Measurements from ENCODE around the gene COL21A1.
A peak's percentile ranks its signal among the peaks of the same experiment; 100 is the strongest.
"Not testable (repeated sequence)": the region's sequence is repeated elsewhere in the genome, so short reads cannot be mapped to it uniquely, and the experiment has no call there.

Gene COL21A1

DNA sequence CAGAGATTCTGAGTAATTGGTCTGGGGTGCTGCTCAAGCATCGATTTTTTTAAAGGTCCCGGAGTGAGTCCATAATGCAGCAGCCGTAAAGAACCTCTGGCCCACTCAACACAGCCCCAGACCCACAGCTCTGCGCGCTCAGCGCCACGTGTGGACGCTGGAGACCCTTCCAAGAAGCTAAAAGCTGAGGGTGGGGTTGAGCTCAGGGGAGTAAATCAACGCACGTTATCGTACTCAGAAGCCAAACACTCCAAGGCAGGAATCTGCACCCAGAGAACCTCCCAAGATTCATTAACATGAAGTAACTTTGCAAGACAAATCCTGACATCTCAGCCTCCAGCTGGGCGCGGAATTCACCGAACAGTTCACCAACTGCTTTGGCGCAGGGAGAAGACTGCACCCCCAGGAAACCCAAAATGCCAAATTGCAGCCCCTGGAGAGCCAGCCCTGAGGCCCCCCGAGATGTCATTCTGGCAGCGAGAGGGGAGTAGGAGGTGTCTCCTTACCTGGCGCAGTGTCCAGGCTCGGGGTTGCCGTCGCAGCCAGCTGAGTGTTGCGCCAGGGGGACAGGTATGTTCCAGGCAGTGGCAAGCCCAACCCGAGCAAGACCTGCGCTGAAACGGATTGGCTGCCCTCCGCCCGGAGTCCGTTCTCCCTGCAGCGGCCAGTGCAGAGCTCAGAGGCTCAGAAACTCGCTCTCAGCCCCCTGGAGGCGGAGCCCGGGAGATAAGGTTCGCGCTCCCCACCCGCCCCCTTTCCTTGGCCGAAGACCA, at the start of gene COL21A1:
Gene COL21A1 (minus strand): TSS at position 700 of the 773 bp plus-strand sequence. CDS start 64,962 bp downstream, outside the sequence.
- no peak for DNase-seq (ENCODE audit: low spot score)

DNA sequence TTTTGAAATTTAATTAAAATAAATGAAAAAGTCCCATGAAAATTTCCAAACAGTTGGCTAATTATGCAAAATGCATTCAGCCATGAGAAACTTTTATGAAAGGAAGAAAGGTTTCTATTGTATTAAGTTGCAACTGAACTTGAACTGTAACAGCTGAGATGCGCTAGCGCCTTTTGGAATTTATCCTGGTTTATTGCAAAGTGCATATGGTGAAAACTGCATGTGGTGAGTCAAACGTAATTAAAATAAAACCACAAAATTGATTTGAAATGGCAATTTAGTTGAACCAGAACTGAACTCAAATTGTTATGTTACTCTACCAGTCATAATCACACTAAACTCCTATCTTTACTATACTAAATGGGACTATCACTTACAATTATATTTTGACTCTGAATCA, 46.4 kb upstream of the COL21A1 start:
- DNase-seq (ENCODE audit: low spot score), result no peak

DNA sequence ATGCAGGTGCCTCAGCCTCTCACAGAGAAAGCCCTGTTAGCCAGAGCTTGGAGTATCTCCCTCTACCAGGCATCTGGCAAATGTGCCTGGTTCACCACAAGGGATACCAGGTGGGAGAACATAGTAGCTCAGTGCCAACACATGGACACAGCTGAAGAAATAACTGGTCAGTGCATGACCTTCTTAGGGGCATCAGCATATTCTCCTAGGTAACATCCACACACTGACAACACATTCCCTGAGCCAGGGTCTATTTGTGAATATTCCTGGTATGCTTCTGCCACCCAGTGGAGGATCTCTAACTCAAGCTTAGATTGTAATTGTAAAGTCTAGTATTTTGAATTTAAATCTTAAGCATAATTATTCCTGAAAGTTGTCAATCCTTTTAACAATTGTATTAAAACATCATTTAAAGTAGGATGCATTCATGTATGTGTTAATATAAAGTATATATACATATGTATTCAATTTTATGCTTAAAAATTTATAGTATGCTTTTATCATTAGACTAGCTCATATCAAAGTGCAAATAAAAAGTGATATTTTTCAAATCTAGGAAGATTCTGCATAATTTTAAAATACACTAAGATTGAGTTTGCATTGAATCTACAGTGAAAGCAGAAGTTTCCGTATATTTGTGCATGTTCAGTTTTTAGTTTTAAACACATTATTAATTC, 45.3 kb upstream of the COL21A1 start:
- DNase-seq (ENCODE audit: low spot score), result peak; percentile 49

DNA sequence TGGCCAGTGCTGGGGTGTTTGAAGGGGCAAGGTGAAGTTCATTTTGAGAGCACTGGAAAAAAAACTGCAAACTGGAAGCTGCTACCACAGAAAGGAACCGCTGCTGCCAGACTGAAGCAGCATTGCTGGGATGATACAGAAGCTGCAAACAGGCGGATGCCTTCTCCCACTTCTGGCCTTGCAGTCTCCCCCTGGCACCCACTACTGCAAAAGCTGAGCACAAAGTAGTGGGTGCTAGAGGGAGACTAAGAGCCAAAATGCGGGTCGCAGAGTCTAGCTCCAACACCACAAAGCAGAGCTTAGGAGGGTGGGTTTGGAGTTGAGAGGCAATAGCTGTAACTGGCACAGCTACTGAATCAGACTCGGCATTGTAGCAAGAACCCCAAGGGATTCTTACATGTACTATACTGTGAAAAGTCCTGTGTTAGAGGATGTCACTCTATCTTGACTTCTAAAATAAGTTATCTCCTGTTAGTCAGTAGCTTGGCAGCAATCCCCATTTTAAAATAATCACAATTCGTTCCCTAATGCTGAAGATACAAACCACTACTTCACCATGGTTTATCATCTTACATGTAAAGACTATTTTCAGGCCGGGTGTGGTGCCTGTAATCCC, 44.0 kb upstream of the COL21A1 start:
- DNase-seq (ENCODE audit: low spot score), result no peak

DNA sequence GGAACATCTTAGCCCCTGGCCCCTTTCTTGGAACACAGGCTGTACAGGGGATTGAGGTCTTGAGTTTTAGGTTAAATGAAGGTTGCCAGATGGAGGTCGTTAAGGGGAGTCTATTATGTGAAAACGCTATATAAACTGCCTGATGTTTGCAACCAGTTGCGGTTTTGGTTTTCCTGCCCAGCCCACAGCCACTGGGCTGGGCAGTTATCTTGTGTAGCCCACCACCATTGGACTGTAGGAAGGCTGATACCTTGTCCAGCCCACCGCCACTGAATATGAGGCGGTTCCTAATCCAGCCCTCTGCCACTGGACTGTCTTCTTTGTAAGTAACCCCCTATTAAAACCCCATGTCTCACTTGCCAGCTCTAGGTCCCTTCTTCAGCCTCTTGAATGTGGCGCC, 42.3 kb upstream of the COL21A1 start:
- no peak for DNase-seq (ENCODE audit: low spot score)

DNA sequence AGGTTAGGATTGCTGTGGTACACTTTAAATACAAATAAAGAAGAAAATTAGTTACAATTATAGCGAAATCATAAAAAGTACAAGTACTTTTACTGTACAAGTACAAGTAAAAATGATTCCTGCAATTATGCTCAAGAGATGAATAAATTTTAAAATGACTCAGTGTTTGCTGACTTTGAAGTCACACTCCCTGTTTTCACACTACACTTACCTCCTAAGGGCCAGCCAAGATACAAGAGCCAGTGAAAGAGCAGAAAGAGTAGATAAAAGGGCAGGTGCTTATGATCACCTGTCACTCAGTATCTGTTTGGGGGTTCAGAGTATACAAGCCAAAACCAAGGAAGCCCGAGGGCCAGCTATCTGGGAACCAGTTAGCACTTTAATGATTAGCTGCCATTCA, 41.0 kb upstream of the COL21A1 start:
- no peak for DNase-seq (ENCODE audit: low spot score)

DNA sequence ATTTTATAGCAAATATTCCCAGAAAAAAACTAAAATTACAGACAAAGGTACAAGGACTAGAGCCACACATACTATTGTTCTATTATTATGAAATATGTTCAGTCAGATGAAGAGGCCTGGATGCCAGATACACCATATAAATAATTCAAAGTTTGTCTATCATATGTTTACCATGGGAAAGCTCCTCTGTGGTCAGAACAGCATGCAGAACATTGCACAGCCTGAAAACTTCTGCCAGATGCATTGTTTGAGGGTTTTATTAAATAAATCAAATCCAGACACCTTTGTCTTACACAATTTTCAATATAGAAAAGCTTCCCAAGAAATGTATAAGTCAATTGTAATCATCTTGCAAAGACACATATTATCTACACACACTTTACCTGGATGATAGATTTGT, 35.0 kb upstream of the COL21A1 start:
- no peak for DNase-seq (ENCODE audit: low spot score)

DNA sequence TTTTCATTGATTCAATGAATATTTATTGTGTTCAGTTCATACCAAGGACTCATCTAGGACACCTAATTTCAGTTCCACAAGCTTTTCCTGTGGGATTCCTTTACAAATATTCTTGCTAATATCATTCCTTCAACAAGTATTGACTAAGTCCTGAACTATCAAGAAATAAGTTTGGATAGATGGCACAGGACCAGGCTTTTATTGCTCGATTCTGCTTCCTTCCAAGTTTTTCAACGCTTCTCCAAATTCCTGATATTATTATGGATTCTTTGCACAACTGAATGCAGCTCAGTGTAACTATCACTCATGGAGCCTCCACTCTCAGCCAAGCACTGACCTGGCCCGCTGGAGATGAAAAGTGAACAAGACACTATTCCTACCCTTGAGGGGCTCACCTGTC, 32.7 kb upstream of the COL21A1 start:
- DNase-seq (ENCODE audit: low spot score), result no peak

DNA sequence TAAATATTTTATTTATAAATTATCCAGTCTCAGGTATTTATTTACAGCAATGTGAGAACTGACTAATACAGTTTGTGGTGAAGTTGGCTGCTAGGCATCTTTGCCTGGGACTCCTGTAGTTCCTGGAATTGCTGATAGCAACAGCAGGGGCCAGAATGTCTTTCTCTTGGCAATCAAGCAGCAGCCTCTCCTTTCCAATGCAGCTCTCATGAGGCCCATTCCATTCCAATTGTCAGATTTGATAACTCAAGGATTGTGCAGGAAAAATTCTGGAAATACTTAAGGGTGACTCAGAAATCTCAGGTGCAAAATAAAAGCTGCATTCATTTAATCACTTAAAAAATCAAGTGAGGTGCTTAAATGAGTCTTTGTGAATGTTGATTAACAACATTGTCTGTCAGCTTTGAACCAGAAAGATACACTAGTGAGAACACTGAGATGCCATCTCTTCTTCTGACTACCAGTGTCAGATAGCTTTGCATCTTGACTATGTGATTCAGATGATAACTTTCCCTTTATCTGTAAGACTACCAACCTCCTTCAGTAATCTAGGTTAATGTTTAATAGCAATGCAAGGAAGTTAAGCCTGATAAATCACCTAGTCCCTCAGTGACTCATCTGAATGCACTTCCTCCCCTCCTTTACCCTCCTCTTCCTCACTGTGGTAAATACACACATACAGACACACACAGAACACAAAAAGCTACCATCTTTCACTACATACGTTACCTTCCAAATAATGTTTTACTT, 32.1 kb upstream of the COL21A1 start:
- no peak for DNase-seq (ENCODE audit: low spot score)

DNA sequence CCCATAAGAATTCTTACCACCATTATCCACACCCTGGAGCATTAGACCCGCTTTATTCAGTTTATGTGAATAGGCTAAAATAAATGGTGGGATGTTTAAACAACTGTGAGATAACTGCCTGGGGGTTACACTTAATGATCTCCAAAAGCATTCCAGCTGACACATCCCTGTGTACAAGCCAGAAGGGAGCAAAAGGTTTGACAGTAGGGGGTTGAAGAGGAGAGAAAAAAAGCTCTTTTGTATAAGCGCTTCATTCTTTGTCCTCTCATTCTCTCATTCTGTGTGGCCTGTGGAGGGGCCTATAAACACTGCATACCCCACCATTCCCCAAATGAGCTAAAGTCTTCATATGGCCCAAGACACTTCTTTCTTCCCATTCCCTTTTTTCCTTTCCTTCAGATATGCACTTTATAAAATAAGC, 30.8 kb upstream of the COL21A1 start:
- DNase-seq (ENCODE audit: low spot score), result no peak

DNA sequence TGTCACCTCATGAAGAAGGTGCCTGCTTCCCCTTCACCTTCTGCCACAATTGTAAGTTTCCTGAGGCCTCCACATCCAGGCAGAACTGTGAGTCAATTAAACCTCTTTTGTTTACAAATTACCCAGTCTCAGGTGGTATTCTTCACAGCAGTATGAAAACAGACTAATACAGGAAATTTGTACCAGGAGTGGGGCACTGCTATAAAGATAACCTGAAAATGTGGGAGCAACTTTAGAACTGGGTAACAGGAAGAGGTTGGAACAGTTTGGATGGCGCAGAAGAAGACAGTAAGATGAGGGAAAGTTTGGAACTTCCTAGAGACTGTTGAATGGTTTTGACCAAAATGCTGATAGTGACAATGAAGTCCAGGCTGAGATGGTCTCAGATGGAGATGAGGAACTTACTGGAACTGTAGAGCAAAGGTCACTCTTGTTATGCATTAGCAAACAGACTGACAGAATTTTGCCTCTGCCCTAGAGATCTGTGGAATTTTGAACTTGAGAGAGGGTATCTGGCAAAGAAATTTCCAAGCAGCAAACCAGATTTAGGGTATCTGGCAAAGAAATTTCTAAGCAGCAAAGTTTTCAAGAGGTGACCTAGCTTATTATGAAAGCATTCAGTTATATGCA, 23.5 kb upstream of the COL21A1 start:
- no peak for DNase-seq (ENCODE audit: low spot score)

DNA sequence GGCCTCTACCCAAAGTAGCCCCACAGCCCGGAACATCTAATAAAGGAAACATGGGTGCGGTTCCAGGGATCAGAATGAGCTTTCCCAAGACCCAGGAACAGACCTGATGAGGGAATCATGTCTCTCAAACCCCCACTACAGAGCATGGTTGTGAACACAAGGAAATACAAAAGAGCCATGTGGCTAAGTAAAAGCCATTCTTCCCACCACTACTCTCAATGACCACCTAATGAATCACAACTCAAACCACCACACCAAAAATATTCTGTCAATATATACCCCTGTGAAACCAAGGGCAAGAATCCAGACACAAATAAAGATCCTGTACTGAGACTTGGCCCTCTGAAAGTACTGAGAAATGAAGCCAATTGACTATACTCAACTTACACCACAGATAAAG, 20.9 kb upstream of the COL21A1 start:
- DNase-seq (ENCODE audit: low spot score), result no peak

DNA sequence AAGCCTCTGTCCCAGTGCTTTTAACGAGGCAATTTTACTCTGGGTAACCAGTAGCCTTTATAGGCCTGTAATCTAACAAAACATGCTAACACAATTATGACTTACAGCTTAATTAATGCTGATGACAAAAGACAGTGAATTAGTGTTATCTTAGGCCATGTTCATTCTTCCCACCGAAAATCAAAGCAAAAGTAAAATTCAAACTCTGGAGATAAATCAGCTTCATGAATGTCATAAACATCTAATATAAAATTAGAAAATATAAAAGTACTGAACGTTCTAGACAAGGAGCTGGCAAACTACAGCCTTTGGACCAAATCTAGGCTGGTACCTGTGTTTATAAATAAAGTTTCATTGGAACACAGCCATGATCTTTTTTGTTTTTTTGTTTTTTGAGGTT, 18.6 kb upstream of the COL21A1 start:
- no peak for DNase-seq (ENCODE audit: low spot score)

DNA sequence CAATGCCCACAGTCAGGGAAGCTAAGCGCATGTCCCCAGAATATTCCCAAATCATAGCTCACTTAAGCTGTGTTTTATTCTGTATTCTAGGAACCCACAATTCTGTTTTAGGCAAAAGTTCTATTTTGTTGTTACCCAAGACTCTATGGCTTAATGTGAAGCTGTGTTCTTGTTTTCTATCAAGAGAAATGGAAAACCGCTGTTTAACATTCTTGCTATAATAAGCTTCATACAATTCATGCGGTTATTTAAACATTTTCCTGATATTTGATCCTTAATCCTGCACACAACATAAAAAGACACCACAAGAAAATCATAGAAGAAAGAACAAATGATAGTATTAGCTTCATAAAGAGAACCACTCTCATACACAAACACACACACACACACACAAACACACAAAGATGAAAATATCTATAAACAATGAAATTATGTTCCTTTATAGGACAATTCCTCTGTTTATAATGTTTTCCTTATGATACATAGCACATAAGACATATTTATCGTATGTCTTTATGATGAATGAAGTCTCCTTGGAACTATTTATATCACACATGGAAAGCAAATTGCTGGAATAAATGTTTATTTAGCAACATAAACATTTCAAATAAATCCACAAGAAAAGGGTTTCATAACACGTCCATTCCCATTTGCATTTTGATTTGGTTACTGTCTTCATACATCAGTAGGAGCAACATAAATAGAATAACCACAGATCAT, 16.4 kb upstream of the COL21A1 start:
- DNase-seq (ENCODE audit: low spot score), result no peak

DNA sequence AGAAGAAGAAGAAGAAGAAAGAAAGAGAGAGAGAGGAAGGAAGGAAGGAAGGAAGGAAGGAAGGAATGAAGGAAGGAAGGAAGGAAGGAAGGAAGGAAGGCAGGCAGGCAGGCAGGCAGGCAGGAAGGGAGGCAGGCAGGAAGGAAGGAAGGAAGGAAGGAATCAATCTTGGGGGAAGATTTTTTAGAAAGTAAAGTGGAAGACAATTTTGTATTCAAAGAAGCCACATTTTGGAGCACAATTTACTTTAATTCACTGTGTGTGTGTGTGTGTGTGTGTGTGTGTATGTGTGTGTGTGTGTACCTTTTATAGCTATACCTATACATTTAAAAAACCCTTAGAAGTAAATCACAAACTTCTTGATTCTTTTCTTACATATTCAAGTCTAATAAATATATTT, 13.2 kb upstream of the COL21A1 start:
- DNase-seq (ENCODE audit: low spot score), result not testable (repeated sequence)

DNA sequence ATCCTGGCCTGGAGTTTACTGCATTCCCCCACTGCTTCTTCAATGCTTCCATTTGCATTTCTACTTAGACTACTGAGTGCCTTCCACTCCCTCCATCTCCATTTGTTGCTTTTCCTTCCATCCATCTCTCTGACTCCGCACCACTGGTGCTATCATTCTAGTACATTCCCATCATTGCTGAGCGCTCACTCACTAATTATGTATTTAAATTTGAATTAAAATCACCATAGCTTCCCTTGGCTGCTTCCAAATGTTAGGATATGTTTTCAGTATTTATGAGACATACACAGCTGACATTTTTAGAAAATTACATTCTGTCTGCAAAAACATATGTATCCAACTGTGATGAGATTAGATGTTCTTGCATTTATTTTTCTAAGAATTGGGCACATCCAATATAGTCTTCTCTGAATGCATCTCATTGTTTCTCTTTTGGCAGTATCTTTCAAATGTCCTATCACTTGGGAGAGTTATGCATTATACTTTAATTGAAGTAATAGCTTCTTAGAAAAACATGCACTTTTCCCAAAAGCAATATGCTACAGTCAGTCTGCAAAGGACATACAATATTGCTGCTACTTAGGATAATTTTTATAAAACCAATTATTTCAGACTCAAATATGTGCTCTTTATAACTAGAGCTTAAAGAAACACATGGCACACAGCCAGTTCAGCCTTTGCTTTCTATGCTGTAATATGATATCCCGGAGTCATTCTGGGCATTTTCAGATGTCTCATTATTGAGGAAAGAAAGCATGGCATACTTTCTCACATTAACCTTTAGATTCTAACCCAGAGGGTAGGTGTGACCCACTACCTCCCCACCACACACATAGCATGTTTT, 12.1 kb upstream of the COL21A1 start:
- DNase-seq (ENCODE audit: low spot score), result no peak

DNA sequence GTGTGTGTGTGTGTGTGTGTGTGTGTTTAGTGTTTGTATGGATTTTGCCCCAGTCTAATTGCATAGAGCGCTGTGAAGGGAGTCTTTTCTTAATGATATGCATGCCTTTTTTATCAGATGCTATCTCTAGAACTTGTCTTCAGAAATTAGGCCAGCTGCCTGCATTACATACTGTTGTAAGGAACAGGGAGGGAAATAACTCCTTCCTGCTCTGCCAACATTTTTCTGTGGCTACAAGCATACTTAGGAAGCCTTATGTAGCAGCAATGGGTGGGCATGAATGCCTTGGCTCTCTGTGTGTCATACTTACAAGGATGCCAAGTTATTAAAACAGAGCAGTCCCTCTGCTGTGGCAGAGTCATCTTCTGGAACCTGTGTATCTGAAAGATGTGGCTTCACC, 8.0 kb upstream of the COL21A1 start:
- no peak for DNase-seq (ENCODE audit: low spot score)

DNA sequence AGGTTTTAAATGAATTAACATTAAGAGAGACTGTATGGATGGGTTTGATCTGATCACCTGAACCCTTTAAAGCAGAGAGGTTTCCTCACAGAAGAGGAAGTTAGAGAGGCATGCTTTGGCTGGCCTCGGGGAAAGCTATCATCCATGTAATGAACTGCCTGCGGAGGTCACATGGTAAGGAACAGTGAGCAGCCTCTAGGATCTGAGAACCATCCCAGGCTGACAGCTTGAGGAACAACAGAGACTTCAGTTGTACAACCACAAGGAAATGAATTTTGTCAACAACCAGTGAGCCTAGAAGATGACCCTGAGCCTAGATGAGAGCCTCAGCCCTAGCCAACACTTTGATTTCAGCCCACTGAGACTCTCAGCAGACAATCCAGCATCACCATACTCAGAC, 2.9 kb upstream of the COL21A1 start:
- DNase-seq (ENCODE audit: low spot score), result no peak

DNA sequence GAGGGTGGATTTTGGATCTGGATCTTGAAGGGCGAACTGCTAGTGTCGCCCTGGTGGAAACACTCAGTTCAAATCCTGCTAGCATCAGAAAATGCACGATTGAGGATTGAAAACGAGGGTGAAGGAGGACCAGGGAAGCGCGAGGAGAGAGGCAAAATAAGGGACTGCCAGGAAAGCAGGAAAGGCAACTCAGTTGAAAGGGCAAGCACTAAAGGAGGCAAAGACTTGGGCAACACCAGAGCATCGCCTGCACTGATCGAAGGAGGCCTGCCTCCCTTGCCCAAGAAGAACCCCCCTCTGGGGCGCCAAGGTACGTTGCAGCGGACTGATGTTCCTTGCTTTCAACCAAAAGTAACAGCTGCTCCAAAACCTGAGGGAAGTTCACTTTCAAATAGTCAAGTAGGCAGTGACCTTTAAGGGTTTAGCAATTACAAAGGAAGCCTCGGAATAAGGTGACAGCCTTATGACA, 308 bp upstream of the COL21A1 start:
- no peak for DNase-seq (ENCODE audit: low spot score)

DNA sequence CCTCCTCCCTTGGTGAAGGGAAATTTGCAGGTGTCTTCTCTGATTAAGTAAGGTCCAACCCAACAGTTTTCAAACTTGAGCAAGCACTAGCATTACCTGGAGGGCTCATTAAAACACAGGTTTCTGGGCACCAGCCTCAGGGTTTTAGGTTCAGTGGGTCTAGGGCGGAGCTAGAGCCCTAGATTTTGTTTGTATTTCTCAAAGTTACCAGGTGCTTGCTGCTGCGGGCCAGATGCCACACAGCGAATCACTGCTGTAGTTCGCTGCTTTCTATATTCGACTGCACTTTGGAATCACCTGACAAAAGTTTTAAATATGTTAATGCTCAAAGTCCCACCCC, 869 bp downstream of the COL21A1 start:
- no peak for DNase-seq (ENCODE audit: low spot score)

Data from NAMALWA (cell line).